Fibroblast of lung (primary cell): ENCODE measurements around the gene GET4. TPM values are rescaled to one million over a fixed set of nuclear protein-coding genes. Genes with fewer than 3 reads are reported as not detected.

Experiments
- DNase-seq, 2 donors: peaks; one replicate each; pipeline versions ENCODE4 v3.0.0 to v3.0.0-alpha.2; 2010; ENCODE audit warnings: low read depth in 2 of 2
- H2AFZ ChIP-seq: 2 replicates; pipeline ENCODE4 v1.5.1; 2012; ENCODE audit warnings: low read length, control low read depth, inconsistent platforms
- H3K27ac ChIP-seq: 2 replicates; pipeline ENCODE4 v1.5.1; 2011; ENCODE audit warnings: low read length, control low read depth; ENCODE audit not compliant: insufficient read depth
- H3K27me3 ChIP-seq: 2 replicates; pipeline ENCODE4 v1.5.1; 2011; ENCODE audit warnings: mild to moderate bottlenecking, low read length; ENCODE audit not compliant: control insufficient read depth, insufficient read depth
- H3K36me3 ChIP-seq: 2 replicates; pipeline ENCODE4 v1.5.1; 2011; ENCODE audit warnings: low read length; ENCODE audit not compliant: control insufficient read depth, insufficient read depth
- H3K4me1 ChIP-seq: 2 replicates; pipeline ENCODE4 v1.5.1; 2011; ENCODE audit warnings: low read length; ENCODE audit not compliant: control insufficient read depth, insufficient read depth; ENCODE audit errors: extremely low read depth
- H3K4me2 ChIP-seq: 2 replicates; pipeline ENCODE4 v1.5.1; 2011; ENCODE audit warnings: low read length, control low read depth; ENCODE audit not compliant: insufficient read depth; ENCODE audit errors: extremely low read depth
- H3K4me3 ChIP-seq, 4 experiments: fragments of 200-600 bp in 1 of 4; sonication (generic) in 1 of 4; replicated peaks in 1 of 4; 2 replicates each; pipeline ENCODE4 v1.5.1; 2011 to 2016; ENCODE audit warnings: low read length in 4 of 4, low read depth in 3 of 4, mild to moderate bottlenecking in 3 of 4, control low read depth in 2 of 4, inconsistent platforms in 1 of 4, mixed read lengths in 1 of 4; ENCODE audit not compliant: insufficient read depth in 1 of 4; ENCODE audit errors: control extremely low read depth in 1 of 4
- H3K79me2 ChIP-seq: 2 replicates; pipeline ENCODE4 v1.5.1; 2012; ENCODE audit warnings: mild to moderate bottlenecking, low read length, inconsistent platforms; ENCODE audit not compliant: control insufficient read depth, insufficient read depth
- H3K9ac ChIP-seq: 2 replicates; pipeline ENCODE4 v1.5.1; 2011; ENCODE audit warnings: mild to moderate bottlenecking, low read length, control low read depth; ENCODE audit not compliant: insufficient read depth
- H3K9me3 ChIP-seq: 2 replicates; pipeline ENCODE4 v1.5.1; 2012; ENCODE audit warnings: low read depth, low read length; ENCODE audit not compliant: control insufficient read depth, insufficient read depth
- H4K20me1 ChIP-seq: 2 replicates; pipeline ENCODE4 v1.5.1; 2011; ENCODE audit warnings: low read length; ENCODE audit not compliant: control insufficient read depth, insufficient read depth; ENCODE audit errors: extremely low read depth
- EZH2 ChIP-seq: IDR thresholded peaks from 2 replicates; pipeline ENCODE4 v1.5.1; 2012; ENCODE audit warnings: low read length, control low read depth, mild to moderate bottlenecking; ENCODE audit errors: missing control alignments
- polyA plus RNA-seq, 2 donors: library from polyadenylated mRNA; depleted of rRNA in 1 of 2; stranded (reverse) in 1 of 2; unstranded in 1 of 2; fragments of >200 nt; gene quantifications; 2 replicates each; pipeline ENCODE4 v1.2.1, GENCODE V29; 2011 to 2012; ENCODE audit warnings: missing spikeins in 1 of 2
- total RNA-seq: library from RNA; depleted of rRNA; stranded (reverse); fragments of >200 nt; gene quantifications from 2 replicates; pipeline ENCODE4 v1.2.1, GENCODE V29; 2014
- TF ChIP-seq, protein P1 (sequence below), 2 donors: IDR thresholded peaks in 1 of 2; conservative IDR thresholded peaks in 1 of 2; 1 replicate in 1 of 2; 2 replicates in 1 of 2; pipeline ENCODE4 v1.5.1; 2011 to 2012; ENCODE audit warnings: low read length in 2 of 2, control low read depth in 1 of 2, inconsistent platforms in 1 of 2, low read depth in 1 of 2, mild to moderate bottlenecking in 1 of 2

GET4 gene
- total and polyA plus RNA-seq, 2 donors (not counting 1 experiment from before 2014, with no cell fraction given): 13.4 to 23.1 TPM

DNA sequence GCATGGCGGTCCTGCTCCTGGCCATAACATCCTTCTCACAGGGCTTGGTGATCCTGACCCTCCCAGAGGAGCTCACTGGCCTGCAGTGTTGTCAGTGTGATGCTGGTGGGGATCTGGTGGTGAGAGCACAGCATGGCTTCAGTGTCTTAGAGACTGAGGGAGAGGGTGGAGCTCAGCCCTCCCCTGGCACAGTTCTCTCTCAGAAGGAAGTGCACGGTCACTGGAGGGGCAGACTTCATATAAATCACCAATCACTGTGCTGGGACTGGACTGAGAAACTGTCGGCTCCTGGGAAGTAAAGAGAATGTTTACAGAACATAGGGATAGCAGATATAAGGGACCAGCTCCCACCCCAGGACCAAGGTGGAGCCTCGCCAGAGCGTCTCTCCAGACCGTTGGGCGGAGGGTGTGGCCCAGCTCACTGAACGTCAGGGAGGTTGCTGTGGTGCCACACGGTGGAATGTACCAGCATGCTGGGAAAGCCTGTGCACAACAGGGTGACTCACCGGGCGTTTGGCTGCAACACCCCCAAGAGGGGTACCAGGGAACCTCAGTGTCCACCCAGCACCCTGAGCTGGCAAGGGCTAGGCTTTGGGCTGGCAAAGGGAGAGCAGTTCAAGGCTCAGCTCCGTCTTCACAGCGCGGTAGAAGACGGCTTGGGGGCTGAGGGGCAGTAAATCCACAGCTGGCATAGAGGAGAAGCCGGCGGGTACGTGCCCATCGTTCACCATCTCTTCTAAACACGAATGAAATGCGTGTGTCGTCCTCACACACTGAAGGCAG, 8.8 kb upstream of the GET4 start:
- H3K4me1 ChIP-seq: peaks cover 11% of the 10 kb centered on the region
- no peaks in the 10 kb centered on the region for H3K9me3 ChIP-seq
- peak overlapping the region; percentile 72 for H3K9ac ChIP-seq
- no peak overlapping the region for H2AFZ ChIP-seq
- H3K4me3 ChIP-seq: peak overlapping the region in 2 of 4 experiments; percentile 10 to 25
- DNase-seq: peak; percentile 53 to 90
- H3K4me2 ChIP-seq: peak overlapping the region; percentile 60
- H3K27ac ChIP-seq: peak overlapping the region; percentile 95
- peaks cover 14% of the 10 kb centered on the region for H3K79me2 ChIP-seq
- H3K27me3 ChIP-seq: no peaks in the 10 kb centered on the region
- H4K20me1 ChIP-seq: no peaks in the 10 kb centered on the region
- H3K36me3 ChIP-seq: peaks cover 23% of the 10 kb centered on the region
- no peak for TF ChIP-seq EZH2
- TF ChIP-seq, protein P1, sequence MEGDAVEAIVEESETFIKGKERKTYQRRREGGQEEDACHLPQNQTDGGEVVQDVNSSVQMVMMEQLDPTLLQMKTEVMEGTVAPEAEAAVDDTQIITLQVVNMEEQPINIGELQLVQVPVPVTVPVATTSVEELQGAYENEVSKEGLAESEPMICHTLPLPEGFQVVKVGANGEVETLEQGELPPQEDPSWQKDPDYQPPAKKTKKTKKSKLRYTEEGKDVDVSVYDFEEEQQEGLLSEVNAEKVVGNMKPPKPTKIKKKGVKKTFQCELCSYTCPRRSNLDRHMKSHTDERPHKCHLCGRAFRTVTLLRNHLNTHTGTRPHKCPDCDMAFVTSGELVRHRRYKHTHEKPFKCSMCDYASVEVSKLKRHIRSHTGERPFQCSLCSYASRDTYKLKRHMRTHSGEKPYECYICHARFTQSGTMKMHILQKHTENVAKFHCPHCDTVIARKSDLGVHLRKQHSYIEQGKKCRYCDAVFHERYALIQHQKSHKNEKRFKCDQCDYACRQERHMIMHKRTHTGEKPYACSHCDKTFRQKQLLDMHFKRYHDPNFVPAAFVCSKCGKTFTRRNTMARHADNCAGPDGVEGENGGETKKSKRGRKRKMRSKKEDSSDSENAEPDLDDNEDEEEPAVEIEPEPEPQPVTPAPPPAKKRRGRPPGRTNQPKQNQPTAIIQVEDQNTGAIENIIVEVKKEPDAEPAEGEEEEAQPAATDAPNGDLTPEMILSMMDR (conservative IDR thresholded peaks at IDR 0.05 in 1 of 2, IDR thresholded peaks at IDR 0.05 in 1 of 2; ENCODE audit: low read depth in 1 of 2, low read length in 2 of 2): peak in 1 of 2 donors; percentile 16

GRCh38 chr7:868189-868486, 8.2 kb upstream of the GET4 start:
- Histone ChIP-seq H3K27ac (peak overlapping the region; percentile 95), H3K9me3 (no peaks in the 10 kb centered on the region), H3K4me3 (no peak overlapping the region), H3K9ac (no peak overlapping the region), H3K36me3 (peaks cover 23% of the 10 kb centered on the region), H3K4me1 (peaks cover 11% of the 10 kb centered on the region), H3K27me3 (no peaks in the 10 kb centered on the region), H2AFZ (no peak overlapping the region), H3K79me2 (peaks cover 14% of the 10 kb centered on the region), H4K20me1 (no peaks in the 10 kb centered on the region), H3K4me2 (peak overlapping the region; percentile 32)
- TF ChIP-seq, protein P1 (conservative IDR thresholded peaks at IDR 0.05 in 1 of 2, IDR thresholded peaks at IDR 0.05 in 1 of 2; ENCODE audit: low read depth in 1 of 2, low read length in 2 of 2): no peak
- no peak for TF ChIP-seq EZH2
- DNase-seq: no peak

DNA sequence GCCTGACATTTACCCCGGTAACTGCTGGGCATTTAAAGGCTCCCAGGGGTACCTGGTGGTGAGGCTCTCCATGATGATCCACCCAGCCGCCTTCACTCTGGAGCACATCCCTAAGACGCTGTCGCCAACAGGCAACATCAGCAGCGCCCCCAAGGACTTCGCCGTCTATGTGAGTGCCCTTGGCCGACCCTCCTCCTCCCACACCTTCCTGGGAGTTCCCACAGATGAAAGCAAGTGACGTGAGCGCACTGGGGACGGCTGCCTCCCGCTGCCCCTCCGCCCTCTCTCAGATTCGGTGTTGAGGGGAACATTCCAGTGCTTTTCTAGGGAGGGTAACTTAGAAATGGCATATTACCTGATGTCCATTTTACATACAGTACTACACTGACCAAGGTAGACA, 7.0 kb upstream of the GET4 start:
- H2AFZ ChIP-seq: no peak overlapping the region
- TF ChIP-seq, protein P1 (conservative IDR thresholded peaks at IDR 0.05 in 1 of 2, IDR thresholded peaks at IDR 0.05 in 1 of 2; ENCODE audit: low read depth in 1 of 2, low read length in 2 of 2): no peak
- TF ChIP-seq EZH2: no peak
- H3K4me2 ChIP-seq: no peak overlapping the region
- H3K79me2 ChIP-seq: peaks cover 14% of the 10 kb centered on the region
- H3K36me3 ChIP-seq: peaks cover 23% of the 10 kb centered on the region
- H3K9ac ChIP-seq: no peak overlapping the region
- no peaks in the 10 kb centered on the region for H3K9me3 ChIP-seq
- DNase-seq: no peak
- no peak overlapping the region for H3K4me3 ChIP-seq
- peak overlapping the region; percentile 23 for H3K27ac ChIP-seq
- no peaks in the 10 kb centered on the region for H3K27me3 ChIP-seq
- H3K4me1 ChIP-seq: peaks cover 11% of the 10 kb centered on the region
- no peaks in the 10 kb centered on the region for H4K20me1 ChIP-seq
